ENCODE measurements around the gene KIAA1958.
A peak's percentile ranks its signal among the peaks of the same experiment; 100 is the strongest.
"Not testable (repeated sequence)": the region's sequence is repeated elsewhere in the genome, so short reads cannot be mapped to it uniquely, and the experiment has no call there.

Gene KIAA1958

DNA sequence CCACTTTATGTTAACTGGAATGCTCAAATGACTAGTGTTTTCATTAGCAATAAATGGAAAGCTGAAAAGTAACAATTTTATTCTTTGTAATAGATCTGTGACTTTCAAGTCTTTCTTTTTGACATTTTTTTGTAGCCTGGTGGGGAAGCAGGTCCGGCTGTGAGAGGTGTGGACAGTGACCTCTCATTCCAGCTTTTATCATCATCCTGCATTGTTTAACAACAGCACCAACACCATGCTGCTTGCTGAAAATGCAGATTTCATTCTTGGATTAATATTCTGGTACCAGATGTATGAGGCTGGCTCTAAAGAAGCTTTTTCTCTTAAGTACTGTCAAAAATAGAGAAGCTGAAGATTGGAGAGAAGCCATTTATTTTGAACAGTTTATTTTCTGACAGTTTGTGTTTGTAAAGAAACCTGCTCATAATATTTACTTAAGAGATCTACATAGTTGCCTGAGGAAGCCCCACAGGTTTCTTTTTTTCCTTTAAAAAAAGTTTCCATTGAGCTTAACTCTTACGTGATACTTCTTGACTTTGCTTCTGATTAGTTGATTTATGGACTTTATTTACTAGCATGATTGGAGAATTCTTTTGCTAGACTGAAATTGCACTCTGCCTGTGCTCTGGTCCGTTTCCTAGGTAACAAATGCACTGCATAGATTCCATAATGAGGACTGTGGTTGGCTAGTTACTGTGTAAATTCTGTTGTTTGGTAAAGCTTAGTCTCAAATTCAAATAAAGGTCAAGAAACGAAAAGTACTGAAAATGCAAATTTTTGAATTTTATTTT lies 3.4 kb downstream of the KIAA1958 start:
- DNase-seq: no peak

GRCh38 chr9:112493393-112494137 lies 6.9 kb downstream of the KIAA1958 start:
- no peak for DNase-seq

GRCh38 chr9:112494153-112494552 lies 7.5 kb downstream of the KIAA1958 start:
- DNase-seq: no peak

- DNase-seq: no peak
Measured at GRCh38 chr9:112495614-112496013, 9.0 kb downstream of the KIAA1958 start.

GRCh38 chr9:112496074-112496722 lies 9.6 kb downstream of the KIAA1958 start:
- no peak for DNase-seq

DNA sequence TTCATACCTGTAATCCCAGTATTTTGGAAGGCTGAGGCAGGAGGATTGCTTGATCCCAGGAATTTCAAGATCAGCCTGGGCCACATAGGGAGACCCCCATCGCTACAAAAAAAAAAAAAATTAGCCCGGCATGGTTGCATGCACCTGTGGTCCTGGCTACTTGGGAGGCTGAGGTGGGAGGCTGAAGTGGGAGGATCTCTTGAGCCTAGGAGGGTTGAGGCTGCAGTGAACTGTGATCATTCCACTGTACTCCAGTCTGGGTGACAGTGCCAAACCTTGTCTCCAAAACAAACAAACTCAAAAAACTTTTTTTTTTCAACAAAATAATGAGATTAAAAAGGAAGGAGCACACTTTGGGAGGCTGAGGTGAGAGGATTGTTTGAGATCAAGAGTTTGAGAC lies 14.2 kb downstream of the KIAA1958 start:
- DNase-seq: no peak

GRCh38 chr9:112501287-112501686 lies 14.7 kb downstream of the KIAA1958 start:
- no peak for DNase-seq

GRCh38 chr9:112502175-112502946 lies 15.7 kb downstream of the KIAA1958 start:
- no peak for DNase-seq

GRCh38 chr9:112503170-112503569 lies 16.5 kb downstream of the KIAA1958 start:
- no peak for DNase-seq

DNA sequence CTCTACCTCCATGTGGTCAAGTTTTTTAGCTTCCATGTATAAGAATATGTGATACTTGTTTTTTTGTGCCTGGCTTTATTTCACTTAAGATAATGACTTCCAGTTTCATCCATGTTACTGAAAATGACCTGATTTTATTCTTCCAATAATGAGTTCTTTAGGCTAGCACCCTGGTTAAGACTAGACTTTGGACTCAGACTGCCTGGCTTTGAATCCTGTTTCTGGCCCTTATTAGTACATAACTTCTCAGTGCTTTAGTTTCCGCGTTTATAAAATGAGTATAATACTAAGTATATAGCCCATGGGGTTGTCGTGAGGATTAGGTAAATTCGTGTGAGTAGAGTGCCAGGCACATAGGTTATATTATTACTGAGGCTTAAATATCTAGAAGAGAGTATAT lies 18.5 kb downstream of the KIAA1958 start:
- DNase-seq: no peak

GRCh38 chr9:112505607-112506006 lies 19.0 kb downstream of the KIAA1958 start:
- no peak for DNase-seq

GRCh38 chr9:112506571-112506970 lies 19.9 kb downstream of the KIAA1958 start:
- DNase-seq: no peak

- no peak for DNase-seq
Measured at GRCh38 chr9:112507001-112507680, 20.5 kb downstream of the KIAA1958 start.

DNA sequence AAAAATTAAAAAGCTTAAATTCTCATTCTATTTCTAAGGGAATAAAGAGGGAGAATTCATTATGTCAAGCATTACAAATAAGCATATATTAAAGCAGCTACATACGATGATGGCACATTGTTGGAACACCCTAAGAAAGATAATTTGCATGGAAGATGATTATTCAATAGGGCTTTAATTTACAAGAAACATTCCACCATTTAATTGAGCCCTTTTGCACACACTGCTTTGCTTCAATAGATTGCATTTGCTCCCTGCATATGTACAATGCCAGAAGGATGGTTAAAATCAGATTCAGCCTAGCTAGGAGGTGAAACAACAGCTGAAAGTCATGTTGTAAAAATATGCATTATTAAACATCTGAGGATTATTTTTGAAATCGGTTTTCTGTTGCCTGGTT lies 21.8 kb downstream of the KIAA1958 start:
- DNase-seq: no peak

DNA sequence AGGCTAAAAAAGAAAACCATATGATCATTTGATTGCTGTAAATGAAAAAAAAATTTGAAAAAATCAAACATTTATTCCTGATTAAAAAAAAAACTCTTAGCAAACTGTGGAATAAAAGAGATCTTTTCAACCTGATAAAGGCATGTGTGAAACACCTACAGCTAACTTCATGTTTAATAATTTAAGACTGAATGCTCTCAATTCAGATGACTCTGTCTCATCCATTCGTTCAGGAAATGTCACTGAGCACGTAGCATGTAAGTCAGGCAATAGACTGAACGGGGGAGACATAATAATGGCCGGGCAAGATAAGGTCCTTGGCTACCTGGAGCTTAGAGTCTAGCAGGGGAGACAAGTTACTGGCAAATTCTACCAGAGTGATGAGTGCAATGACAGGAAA lies 25.8 kb downstream of the KIAA1958 start:
- not testable (repeated sequence) for DNase-seq

GRCh38 chr9:112516769-112517168 lies 30.1 kb downstream of the KIAA1958 start:
- DNase-seq: no peak

DNA sequence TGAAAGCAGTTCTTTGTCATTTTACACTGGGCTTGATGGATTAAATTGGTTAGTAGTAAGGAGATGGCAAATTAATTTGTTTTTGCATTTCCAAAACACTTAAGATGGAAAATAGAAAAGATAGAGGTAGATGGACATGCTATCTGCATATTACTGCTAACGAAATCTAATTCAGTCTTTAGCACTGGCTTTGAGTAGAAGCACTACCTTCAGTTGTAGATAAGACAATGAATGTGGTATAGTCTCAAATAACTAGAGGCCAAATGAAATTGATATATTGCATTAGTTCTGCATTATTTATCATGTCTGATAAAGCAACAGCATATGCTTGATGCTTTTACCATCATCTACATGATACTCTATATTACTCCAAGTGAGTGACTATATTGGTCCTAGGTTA lies 33.4 kb downstream of the KIAA1958 start:
- DNase-seq: no peak

- DNase-seq: no peak
Measured at GRCh38 chr9:112520656-112521055, 34.0 kb downstream of the KIAA1958 start.

DNA sequence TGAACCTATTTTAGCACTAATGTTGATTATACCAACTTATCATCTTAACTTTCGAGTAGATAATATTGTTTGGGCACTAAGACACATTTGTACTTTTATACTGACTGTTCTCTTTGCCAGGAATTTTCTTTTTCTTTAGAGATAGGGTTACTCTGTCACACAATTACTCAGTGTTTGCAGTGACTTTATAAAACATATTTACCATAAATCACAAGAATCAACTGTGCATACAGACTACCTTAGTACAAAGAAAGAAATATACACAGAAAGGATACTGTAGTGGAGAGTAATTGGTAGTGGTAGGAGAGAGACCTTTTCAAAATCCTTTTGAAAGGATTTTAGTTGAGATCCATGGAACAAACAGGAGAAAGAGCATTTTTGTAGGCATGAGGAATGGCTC lies 40.3 kb downstream of the KIAA1958 start:
- DNase-seq: no peak

DNA sequence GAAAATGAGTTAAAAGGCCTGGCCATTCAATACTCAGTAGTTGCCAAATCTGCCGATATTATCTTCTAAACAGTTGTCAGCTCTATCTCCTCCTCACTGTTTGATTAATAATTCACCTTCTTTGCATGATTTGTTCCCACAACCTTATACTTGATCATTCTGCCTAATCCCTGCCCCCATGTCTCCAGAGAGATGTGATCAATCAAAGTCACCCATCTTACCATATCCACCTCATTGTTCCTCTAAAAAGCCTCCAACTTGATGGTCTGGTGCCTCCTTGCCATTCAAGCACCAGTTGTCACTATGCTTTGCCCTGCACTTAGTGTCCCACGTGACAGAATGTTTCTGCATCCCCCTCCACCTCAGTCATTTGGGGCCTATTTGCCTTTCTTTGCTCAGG lies 41.3 kb downstream of the KIAA1958 start:
- DNase-seq: no peak

GRCh38 chr9:112529316-112529715 lies 42.7 kb downstream of the KIAA1958 start:
- no peak for DNase-seq

DNA sequence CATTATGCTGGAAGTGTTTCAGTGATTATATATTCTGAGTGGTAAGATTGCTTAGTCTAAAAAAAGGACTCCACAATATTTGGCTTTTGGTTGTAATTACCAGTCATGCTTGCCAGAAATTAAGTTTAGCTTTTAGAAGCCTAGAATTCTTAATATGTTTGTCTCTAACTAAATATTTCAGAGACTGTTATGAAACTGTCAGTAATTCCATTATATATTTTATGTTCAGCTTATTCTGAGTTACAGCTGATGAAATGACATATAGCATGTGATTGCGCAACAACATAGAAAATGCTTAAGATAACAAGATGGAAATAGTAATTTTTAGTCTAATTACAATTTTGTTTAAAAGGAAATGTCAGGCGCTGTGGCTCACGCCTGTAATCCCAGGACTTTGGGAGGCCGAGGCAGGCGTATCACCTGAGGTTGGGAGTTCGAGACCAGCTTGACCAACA lies 44.2 kb downstream of the KIAA1958 start:
- peak; percentile 71 for DNase-seq

All from fibroblast of upper back skin (primary cell).